GM21717 (cell line): ENCODE results near the gene HMGCR.
"Not testable (repeated sequence)": the region's sequence is repeated elsewhere in the genome, so short reads cannot be mapped to it uniquely, and the experiment has no call there.

Experiments
- ATAC-seq: cut with Tn5 transposase; IDR thresholded peaks from one replicate; pipeline ENCODE4 v1.9.1; 2021; ENCODE audit warnings: mild to moderate bottlenecking, moderate library complexity; ENCODE audit not compliant: unreplicated experiment

HMGCR gene

GRCh38 chr5:75336615-75337336 is at the start of gene HMGCR:
Gene HMGCR, plus strand, starts transcription at chr5:75337220. Its CDS starts 5,386 bp downstream, at chr5:75342606.
- ATAC-seq = peak; percentile 99

DNA sequence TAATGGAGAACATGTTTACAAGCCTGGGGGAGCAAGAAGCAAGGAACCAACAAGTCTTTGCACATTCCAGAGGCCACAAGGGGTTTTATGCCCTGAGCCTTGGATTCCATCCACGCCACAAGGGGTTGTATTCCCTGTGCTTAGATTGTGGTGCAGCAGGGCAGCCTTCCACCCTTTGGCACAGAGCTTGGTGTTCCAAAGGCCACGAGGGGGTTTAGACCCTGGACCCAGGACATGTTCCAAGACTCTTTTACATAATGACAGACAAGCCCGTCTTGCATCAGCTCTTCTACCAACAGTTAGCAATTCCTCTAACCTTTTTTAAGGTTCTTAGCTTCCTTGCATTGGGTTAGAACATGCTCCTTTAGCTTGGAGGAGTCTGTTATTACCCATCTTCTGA is 45.2 kb upstream of the HMGCR start:
- ATAC-seq = not testable (repeated sequence)

DNA sequence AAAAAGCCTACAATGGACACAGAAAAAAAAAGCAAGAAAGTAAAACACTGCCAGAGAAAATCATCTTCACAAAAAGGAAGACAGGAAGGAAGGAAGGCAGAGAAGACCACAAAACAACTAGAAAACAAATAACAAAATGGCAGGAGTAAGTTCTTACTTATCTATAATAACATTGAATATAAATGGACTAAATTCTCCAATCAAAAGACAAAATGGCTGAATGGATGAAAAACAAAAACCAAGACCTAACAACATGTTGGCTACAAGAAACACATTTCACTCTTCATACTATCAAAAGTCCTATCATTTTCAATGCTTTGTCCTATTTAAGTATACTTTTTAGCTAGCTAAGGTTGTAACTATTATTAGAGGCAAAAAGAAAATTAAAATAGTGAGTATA is 36.9 kb upstream of the HMGCR start:
- ATAC-seq = no peak

GRCh38 chr5:75303419-75303818 is 33.6 kb upstream of the HMGCR start:
- no peak for ATAC-seq

DNA sequence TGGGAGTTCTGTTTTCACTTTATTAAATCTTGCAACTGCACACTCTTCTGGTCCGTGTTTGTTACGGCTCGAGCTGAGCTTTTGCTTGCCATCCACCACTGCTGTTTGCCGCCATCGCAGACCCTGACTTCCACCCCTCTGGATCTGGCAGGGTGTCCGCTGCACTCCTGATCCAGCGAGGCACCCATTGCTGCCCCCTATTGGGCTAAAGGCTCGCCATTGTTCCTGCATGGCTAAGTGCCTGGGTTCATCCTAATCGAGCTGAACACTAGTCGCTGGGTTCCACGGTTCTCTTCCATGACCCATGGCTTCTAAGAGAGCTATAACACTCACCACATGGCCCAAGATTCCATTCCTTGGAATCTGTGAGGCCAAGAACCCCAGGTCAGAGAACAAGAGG is 32.5 kb upstream of the HMGCR start:
- ATAC-seq = not testable (repeated sequence)

- no peak for ATAC-seq
These were observed 30.3 kb upstream of the HMGCR start for GRCh38 chr5:75306746-75307145.

DNA sequence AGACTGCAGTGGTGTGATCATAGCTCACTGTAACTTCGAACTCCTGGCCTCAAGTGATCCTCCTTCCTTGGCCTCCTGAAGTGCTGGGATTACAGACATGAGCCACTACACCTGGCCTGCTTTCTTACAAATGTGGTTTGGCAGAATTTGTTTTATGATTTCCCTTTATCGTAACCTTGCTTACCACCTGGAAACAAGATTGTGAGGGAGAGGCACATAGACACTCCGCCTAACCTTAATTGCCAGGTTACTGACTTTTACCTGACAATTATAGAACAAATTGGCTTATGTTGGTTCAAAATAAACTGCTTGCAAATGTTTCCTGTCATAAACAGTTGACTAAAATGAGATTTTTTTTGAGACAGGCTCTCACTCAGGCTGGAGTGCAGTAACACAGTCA is 26.8 kb upstream of the HMGCR start:
- ATAC-seq = no peak

DNA sequence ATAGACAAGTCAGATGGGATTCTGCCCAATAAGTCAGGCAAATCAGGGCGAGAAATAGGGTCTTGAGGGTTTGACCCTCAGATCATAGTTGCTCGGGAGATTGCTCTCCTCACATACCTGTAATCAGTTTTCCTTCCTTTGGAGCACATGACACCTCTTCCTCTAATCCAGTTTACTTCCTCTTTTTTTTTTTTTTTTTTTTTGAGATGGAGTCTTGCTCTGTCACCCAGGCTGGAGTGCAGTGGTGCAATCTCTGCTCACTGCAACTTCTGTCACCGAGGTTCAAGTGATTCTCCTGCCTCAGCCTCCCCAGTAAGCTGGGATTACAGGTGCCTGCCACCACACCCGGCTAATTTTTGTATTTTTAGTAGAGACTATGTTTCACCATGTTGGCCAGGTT is 17.9 kb upstream of the HMGCR start:
- ATAC-seq = not testable (repeated sequence)

DNA sequence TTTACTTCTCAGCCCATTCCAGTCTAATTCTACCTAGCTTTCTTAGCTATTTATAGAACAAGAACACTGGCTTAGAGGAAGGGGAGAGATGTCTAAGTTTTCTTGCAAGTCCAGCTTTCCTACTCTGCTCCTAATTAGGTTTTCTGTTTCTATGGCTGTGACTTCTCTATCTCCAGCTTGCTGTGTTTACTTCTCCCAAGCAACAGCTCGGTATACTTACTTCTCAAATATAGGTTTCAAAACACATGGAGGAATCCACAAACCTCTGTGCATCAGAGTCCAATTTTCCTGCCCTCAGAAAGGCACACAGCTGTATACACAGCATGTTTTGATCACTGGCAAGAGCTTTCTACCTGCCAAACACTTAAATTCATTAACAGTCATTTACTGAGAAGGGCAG is 17.4 kb upstream of the HMGCR start:
- no peak for ATAC-seq

GRCh38 chr5:75320371-75320770 is 16.6 kb upstream of the HMGCR start:
- no peak for ATAC-seq

DNA sequence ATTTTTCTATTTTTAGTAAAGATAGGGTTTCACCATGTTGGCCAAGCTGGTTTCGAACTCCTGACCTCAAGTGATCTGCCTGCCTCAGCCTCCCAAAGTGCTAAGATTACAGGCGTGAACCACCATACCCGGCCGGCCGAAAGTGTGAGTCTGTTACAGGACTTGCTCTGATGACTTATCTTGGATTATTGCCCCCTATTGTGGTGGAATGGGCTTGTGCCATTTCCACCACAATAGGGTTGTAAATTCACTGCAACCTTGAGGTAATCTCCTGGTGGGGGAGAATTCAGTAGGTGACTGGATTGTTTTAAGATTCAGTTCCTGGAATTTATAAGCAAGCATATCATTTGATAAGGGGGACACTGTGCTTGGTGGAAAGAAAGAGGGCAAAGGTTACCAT is 15.0 kb upstream of the HMGCR start:
- ATAC-seq = no peak

GRCh38 chr5:75324791-75325190 is 12.2 kb upstream of the HMGCR start:
- ATAC-seq = no peak

- ATAC-seq = no peak
These were observed 11.8 kb upstream of the HMGCR start for GRCh38 chr5:75325242-75325641.

- ATAC-seq = no peak
These were observed 6.6 kb upstream of the HMGCR start for GRCh38 chr5:75330404-75330803.

- no peak for ATAC-seq
These were observed 5.6 kb upstream of the HMGCR start for GRCh38 chr5:75331095-75332090.

DNA sequence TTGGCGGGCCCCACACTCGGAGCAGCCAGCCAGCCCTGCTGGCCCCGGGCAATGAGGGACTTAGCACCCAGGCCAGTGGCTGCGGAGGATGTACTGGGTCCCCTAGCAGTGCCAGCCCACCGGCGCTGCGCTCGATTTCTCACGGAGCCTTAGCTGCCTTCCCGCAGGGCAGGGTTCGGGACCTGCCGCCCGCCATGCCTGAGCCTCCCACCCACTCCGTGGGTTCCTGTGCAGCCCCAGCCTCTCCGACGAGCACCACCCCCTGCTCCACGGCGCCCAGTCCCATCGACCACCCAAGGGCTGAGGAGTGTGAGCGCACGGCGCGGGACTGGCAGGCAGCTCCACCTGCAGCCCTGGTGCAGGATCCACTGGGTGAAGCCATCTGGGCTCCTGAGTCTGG is 3.3 kb upstream of the HMGCR start:
- not testable (repeated sequence) for ATAC-seq

DNA sequence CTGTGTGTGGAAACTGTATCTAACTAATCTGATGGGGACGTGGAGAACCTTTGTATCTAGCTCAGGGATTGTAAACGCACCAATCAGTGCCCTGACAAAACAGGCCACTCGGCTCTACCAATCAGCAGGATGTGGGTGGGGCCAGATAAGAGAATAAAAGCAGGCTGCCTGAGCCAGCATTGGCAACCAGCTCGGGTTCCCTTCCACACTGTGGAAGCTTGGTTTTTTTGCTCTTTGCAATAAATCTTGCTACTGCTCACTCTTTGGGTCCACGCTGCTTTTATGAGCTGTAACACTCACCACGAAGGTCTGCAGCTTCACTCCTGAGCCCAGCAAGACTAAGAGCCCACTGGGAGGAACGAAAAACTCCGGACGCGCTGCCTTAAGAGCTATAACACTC is 2.6 kb upstream of the HMGCR start:
- ATAC-seq = not testable (repeated sequence)

- no peak for ATAC-seq
These were observed 1.5 kb upstream of the HMGCR start for GRCh38 chr5:75335486-75335885.

DNA sequence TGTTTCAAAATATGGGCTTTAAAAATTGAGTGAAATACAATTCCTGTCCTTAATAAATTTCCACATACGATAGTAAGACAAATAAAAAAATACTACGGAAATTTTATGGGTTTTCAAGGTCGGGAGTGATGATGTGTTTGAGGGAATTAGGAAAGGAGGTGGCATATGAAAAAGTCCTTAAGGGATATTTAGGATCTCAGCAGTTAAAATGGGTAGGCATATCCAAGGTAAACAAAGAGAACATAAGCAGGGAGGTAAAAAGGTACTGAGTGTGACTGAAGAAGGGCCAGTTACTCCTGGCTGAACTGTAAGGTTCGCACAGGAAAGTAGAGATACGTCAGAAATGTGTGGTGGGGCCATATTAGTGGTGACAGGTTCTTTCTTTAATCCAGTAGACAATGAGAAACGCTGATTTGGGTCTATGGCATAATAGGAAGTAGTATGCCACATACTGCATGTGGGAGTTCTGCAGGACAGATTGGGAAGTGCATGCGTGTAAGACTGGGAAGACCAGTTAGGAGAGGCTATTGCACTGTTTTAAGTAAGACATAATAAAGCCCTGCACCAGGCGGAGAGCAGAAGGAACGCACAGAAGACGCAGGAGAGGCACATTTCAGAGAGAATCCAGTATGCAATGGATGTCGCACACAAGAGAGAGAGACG is 937 bp upstream of the HMGCR start:
- ATAC-seq = peak; percentile 0

DNA sequence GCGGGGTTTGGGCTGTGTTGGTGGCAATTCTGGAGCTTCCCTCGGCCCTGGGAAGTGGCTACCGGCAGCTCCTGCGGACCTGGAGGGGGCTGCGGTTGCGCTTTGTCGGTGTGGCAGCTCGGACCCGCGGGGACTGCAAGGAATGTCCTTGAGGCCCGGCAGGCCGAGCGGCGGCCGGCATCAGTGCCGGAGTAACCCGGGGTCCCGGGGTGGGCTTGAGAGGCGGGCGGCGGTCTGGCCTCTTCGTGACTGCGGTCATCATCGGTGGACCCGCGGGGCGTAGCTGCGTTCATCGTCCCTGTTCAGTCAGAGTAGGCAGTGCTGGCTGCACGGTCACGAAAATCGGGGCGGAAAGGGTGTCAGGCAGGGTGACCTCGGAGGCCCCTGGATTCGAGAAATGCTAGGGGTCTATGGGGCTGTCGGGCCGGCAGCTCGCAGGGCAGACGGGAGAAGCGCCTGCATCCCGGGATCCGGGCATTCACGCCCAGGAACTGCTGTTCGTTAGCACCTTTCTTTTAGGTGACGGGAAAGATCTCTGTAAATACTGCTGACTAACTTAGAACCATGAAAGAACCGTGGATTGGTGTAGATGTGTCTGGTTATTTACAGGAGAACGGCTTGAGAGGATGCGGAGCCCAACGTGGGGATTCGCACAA is 474 bp downstream of the HMGCR start:
- peak; percentile 4 for ATAC-seq

DNA sequence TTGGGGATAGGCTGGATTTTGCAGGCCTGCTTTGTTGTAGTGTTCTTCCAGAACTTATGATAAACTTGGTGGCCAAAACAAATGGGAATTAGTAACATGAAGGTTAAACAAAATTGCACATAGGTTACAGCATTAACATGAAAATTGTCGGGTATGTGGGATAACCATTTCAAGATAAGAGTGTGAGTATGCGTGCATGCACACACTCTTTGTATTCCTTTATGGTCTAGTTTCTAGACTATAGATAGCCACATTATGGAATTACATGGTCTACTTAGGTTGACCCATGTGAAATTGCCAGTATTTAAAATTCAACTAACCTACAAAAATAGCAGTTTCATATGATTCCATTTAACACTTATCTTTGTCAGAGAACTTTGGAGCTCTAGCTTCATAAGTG is 1.4 kb downstream of the HMGCR start:
- ATAC-seq = no peak
